Panc1 (cell line): ENCODE measurements around the gene ATP5F1D. TPM values are rescaled to one million over a fixed set of nuclear protein-coding genes. Genes with fewer than 3 reads are reported as not detected.

Experiments used
- ATAC-seq: fragments of 200-7000 bp; cut with Tn5 transposase; 2 replicates; pipeline ENCODE4 v1.9.1; 2020; ENCODE audit warnings: mild to moderate bottlenecking, moderate library complexity
- BruUV-seq: library from RNA; stranded (reverse); fragments of 400-500 nt; replicated peaks from 2 replicates; lab custom pipeline; 2021; lab: Mats Ljungman, UMichigan
- CTCF ChIA-PET: fragments of 300-600 bp; sonication (Branson Sonifier 250); formaldehyde crosslinking; loops from one replicate; lab custom pipeline; 2022; ENCODE audit warnings: antibody characterized with exemption; lab: Charles Lee
- POLR2A ChIA-PET: fragments of 300-600 bp; sonication (Branson Sonifier 250); formaldehyde crosslinking; loops from one replicate; lab custom pipeline; 2022; ENCODE audit warnings: antibody characterized with exemption; lab: Charles Lee
- DNase-seq: peaks from one replicate; pipeline ENCODE4 v3.0.0-alpha.2; 2010; ENCODE audit warnings: low read depth, low spot score
- H3K27ac ChIP-seq: 2 replicates; pipeline ENCODE4 v1.5.1; 2011; ENCODE audit warnings: mild to moderate bottlenecking, low read length, inconsistent platforms
- H3K27me3 ChIP-seq: fragments of 200-500 bp; sonication (Bioruptor generic); 2 replicates; pipeline ENCODE4 v1.6.0; 2014; ENCODE audit warnings: low read length, inconsistent platforms; ENCODE audit not compliant: control insufficient read depth, insufficient read depth
- H3K36me3 ChIP-seq: fragments of 200-500 bp; sonication (Bioruptor generic); 2 replicates; pipeline ENCODE4 v1.5.1; 2014; ENCODE audit warnings: inconsistent platforms, mild to moderate bottlenecking, low read length, moderate library complexity; ENCODE audit not compliant: control insufficient read depth, insufficient read depth
- H3K4me1 ChIP-seq: 2 replicates; pipeline ENCODE4 v1.5.1; 2011; ENCODE audit warnings: inconsistent platforms, mild to moderate bottlenecking, low read length, moderate library complexity; ENCODE audit not compliant: control insufficient read depth, insufficient read depth
- H3K4me3 ChIP-seq, 2 experiments: 2 replicates each; pipeline ENCODE4 v1.5.1; 2011 to 2012; ENCODE audit warnings: low read depth in 2 of 2, low read length in 2 of 2, mild to moderate bottlenecking in 2 of 2, inconsistent platforms in 1 of 2, moderate library complexity in 1 of 2
- H3K9me3 ChIP-seq: fragments of 200-500 bp; sonication (Bioruptor generic); 2 replicates; pipeline ENCODE4 v1.5.1; 2014; ENCODE audit warnings: low read depth, mild to moderate bottlenecking, inconsistent platforms, low read length, moderate library complexity; ENCODE audit not compliant: control insufficient read depth, insufficient read depth
- POLR2AphosphoS5 ChIP-seq: IDR thresholded peaks from 2 replicates; pipeline ENCODE4 v1.6.1; 2012; ENCODE audit warnings: mild to moderate bottlenecking, low read depth, low read length, moderate library complexity
- SIN3A ChIP-seq: IDR thresholded peaks from 2 replicates; pipeline ENCODE4 v1.6.1; 2012; ENCODE audit warnings: low read depth, mild to moderate bottlenecking, low read length, moderate library complexity, borderline replicate concordance; ENCODE audit not compliant: insufficient read depth
- TCF7L2 ChIP-seq: IDR thresholded peaks from 2 replicates; pipeline ENCODE4 v1.6.1; 2011; ENCODE audit warnings: mild to moderate bottlenecking, low read depth, low read length, inconsistent platforms
- in situ Hi-C: cut with HindIII; loops from 2 replicates; pipeline ENCODE4 v1.10.0; 2016; ENCODE audit warnings: low sequenced_read_pairs, low pct_unique_long_range_greater_than_20kb
- intact Hi-C: fragments of 100-400 bp; cut with micrococcal nuclease; formaldehyde crosslinking; loops from one replicate; pipeline ENCODE4 v1.10.0; 2022; ENCODE audit not compliant: unreplicated experiment
- total RNA-seq: library from RNA; stranded (reverse); gene quantifications from one replicate; pipeline ENCODE4 v1.2.1, GENCODE V29; 2021; ENCODE audit not compliant: unreplicated experiment
- TF ChIP-seq, protein P1 (sequence below): fragments of 450-650 bp; IDR thresholded peaks from 2 replicates; pipeline ENCODE4 v1.5.1; 2017; ENCODE audit warnings: mild to moderate bottlenecking
- TF ChIP-seq, protein P2 (sequence below), 2 experiments: IDR thresholded peaks; 2 replicates each; pipeline ENCODE4 v1.6.1; 2011 to 2012; ENCODE audit warnings: low read depth in 2 of 2, control low read depth in 1 of 2, low read length in 1 of 2, mild to moderate bottlenecking in 1 of 2, moderate library complexity in 1 of 2; ENCODE audit not compliant: insufficient read depth in 1 of 2

Gene ATP5F1D
- total RNA-seq, 1 experiment from 2014 or later = 218 TPM

DNA sequence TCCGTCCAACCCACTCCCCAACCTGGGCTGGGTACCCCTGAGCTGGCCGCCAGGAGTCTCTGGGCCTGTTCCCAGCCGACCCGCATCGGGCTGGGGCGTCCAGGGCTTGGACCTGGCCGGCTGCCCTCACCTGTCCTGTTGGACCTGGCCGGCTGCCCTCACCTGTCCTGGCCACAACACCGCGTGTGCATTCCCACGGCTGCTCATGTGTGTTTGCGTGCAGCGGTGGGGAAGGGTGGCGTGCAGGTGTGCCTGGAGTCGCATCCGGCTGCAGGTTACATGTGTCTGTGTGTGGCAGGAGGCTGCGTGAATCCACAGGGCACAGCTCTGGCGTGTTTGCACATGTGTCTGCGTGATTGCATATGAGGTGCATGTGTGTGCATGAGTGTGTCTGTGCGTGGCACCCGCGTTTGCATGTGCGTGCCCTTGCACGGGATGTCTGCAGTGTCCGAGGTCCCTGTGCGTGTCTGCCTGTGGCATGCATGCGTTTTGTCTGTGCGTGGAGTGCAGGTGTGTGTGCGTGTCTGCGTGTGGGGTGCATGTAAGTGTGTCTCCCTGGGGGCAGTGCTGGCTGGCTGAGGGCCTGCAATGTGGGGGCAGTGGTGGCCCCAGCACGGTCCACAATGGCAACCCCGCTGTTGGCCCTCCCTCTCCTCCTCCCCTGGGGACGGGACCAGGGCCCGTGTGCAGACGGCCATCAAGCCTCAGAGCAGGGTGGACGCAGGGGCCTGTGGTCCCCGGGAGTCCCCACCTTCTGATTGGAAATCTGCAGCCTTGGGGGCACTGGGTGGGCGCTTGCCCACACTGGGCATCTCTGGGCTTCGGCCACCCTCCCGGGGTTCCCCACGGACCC is 47.5 kb downstream of the ATP5F1D start:
- ATAC-seq (no peak), DNase-seq (no peak)
- BruUV-seq = no TSS peak
- intact Hi-C loops = no loop called here
- no peak overlapping the region for H3K27ac ChIP-seq
- ChIA-PET CTCF (no interaction called here), POLR2A (no interaction called here)
- peaks cover 16% of the 10 kb centered on the region for H3K4me1 ChIP-seq
- TF ChIP-seq SIN3A (no peak), TCF7L2 (no peak)
- in situ Hi-C loops = no loop called here
- H3K36me3 ChIP-seq = no peaks in the 10 kb centered on the region
- H3K27me3 ChIP-seq = no peaks in the 10 kb centered on the region
- no peaks in the 10 kb centered on the region for H3K9me3 ChIP-seq
- H3K4me3 ChIP-seq = no peak overlapping the region

DNA sequence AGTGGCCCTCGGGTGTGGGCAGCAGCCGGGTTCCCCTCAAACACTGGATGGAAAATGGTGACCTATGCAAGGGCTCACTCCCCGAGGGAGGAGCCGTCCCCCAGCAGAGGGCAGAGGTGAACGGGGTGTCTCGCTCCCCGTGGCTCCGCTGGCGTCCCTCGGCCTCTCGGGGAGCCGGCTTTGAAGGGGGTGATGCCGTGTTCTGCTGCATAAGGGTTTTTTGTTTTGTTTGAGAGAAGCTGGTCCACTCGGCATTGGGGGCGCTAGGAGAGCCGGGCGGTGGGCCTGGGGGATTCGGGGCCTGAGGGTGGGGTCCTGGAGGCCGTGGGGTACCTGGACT is 48.1 kb downstream of the ATP5F1D start:
- Histone ChIP-seq H3K4me1 (peaks cover 16% of the 10 kb centered on the region), H3K9me3 (no peaks in the 10 kb centered on the region), H3K27me3 (no peaks in the 10 kb centered on the region), H3K4me3 (no peak overlapping the region), H3K36me3 (no peaks in the 10 kb centered on the region), H3K27ac (no peak overlapping the region)
- no peak for TF ChIP-seq POLR2AphosphoS5
- TF ChIP-seq, protein P1, sequence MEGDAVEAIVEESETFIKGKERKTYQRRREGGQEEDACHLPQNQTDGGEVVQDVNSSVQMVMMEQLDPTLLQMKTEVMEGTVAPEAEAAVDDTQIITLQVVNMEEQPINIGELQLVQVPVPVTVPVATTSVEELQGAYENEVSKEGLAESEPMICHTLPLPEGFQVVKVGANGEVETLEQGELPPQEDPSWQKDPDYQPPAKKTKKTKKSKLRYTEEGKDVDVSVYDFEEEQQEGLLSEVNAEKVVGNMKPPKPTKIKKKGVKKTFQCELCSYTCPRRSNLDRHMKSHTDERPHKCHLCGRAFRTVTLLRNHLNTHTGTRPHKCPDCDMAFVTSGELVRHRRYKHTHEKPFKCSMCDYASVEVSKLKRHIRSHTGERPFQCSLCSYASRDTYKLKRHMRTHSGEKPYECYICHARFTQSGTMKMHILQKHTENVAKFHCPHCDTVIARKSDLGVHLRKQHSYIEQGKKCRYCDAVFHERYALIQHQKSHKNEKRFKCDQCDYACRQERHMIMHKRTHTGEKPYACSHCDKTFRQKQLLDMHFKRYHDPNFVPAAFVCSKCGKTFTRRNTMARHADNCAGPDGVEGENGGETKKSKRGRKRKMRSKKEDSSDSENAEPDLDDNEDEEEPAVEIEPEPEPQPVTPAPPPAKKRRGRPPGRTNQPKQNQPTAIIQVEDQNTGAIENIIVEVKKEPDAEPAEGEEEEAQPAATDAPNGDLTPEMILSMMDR = no peak
- TF ChIP-seq, protein P2, sequence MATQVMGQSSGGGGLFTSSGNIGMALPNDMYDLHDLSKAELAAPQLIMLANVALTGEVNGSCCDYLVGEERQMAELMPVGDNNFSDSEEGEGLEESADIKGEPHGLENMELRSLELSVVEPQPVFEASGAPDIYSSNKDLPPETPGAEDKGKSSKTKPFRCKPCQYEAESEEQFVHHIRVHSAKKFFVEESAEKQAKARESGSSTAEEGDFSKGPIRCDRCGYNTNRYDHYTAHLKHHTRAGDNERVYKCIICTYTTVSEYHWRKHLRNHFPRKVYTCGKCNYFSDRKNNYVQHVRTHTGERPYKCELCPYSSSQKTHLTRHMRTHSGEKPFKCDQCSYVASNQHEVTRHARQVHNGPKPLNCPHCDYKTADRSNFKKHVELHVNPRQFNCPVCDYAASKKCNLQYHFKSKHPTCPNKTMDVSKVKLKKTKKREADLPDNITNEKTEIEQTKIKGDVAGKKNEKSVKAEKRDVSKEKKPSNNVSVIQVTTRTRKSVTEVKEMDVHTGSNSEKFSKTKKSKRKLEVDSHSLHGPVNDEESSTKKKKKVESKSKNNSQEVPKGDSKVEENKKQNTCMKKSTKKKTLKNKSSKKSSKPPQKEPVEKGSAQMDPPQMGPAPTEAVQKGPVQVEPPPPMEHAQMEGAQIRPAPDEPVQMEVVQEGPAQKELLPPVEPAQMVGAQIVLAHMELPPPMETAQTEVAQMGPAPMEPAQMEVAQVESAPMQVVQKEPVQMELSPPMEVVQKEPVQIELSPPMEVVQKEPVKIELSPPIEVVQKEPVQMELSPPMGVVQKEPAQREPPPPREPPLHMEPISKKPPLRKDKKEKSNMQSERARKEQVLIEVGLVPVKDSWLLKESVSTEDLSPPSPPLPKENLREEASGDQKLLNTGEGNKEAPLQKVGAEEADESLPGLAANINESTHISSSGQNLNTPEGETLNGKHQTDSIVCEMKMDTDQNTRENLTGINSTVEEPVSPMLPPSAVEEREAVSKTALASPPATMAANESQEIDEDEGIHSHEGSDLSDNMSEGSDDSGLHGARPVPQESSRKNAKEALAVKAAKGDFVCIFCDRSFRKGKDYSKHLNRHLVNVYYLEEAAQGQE (IDR thresholded peaks at IDR 0.05; ENCODE audit: insufficient read depth in 1 of 2, low read depth in 2 of 2, low read length in 1 of 2) = no peak
- no peak for TF ChIP-seq SIN3A
- no peak for TF ChIP-seq TCF7L2
- POLR2A ChIA-PET = no interaction called here
- DNase-seq (no peak), ATAC-seq (no peak)
- intact Hi-C loops = no loop called here
- in situ Hi-C loops = no loop called here
- CTCF ChIA-PET = no interaction called here
- no TSS peak for BruUV-seq

DNA sequence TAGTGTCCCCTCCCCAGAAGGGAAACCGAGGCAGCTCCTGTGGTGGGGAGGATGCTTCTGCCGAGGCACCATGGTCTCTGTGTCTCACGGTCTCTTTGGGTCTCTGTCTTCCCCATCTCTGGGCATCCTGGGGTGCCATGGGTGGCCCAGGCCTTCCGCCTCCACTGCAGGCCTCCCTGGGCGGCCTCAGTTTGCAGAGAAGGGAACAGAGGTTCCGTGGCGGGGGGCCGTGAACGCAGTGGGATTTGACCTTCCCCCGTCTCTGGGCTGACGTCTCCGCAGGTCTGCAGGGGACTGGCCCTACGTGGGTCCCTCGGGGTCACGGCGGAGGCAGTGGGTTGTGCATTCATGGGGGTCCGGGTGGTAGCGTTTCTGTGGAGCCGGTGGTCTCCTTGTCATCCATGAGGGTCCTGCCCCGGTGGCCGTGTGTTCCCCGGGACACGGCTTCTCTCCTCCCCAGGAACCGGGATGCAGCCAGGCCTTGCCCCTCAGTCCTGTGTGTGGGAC is 48.7 kb downstream of the ATP5F1D start:
- no peak for ATAC-seq
- no peaks in the 10 kb centered on the region for H3K27me3 ChIP-seq
- TF ChIP-seq TCF7L2 (no peak), POLR2AphosphoS5 (no peak), SIN3A (no peak)
- TF ChIP-seq, protein P2 (IDR thresholded peaks at IDR 0.05; ENCODE audit: insufficient read depth in 1 of 2, low read depth in 2 of 2, low read length in 1 of 2) = no peak
- TF ChIP-seq, protein P1 = no peak
- CTCF ChIA-PET = no interaction called here
- no peak overlapping the region for H3K4me3 ChIP-seq
- H3K4me1 ChIP-seq = peaks cover 16% of the 10 kb centered on the region
- no peak overlapping the region for H3K27ac ChIP-seq
- intact Hi-C loops = no loop called here
- POLR2A ChIA-PET = no interaction called here
- H3K36me3 ChIP-seq = no peaks in the 10 kb centered on the region
- DNase-seq = no peak
- in situ Hi-C loops = no loop called here
- no TSS peak for BruUV-seq
- no peaks in the 10 kb centered on the region for H3K9me3 ChIP-seq
